Right hindlimb (tissue), 1 donor: ENCODE measurements around the gene TST.
A peak's percentile ranks its signal among the peaks of the same experiment; 100 is the strongest.
"Not testable (repeated sequence)": the region's sequence is repeated elsewhere in the genome, so short reads cannot be mapped to it uniquely, and the experiment has no call there.

Source experiments
- DNase-seq: peaks from one replicate; pipeline ENCODE4 v3.0.0-alpha.2; 2018

Gene TST

GRCh38 chr22:37012262-37012904 is 6.9 kb downstream of the TST start:
- DNase-seq, result no peak

DNA sequence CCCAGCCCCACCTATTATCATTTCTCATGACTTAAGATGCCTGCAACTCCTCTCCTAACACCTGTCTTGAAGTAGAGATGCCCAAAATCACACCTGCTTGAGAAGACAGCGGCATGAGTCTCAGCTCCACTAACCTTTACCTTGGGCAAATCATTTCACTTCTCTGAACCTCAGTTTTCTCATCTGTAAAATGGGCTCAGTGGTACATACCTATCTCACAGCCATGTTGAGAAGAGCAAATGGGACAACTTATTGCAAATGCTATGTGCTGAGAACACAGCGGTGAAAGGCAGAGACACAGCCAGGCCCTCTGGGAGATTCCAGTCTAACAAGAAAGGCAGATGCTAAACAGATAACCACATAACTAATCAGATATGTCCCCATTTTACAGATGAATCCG is 7.8 kb downstream of the TST start:
- DNase-seq, result no peak

- DNase-seq, result no peak
Observed at GRCh38 chr22:37010976-37011375, 8.3 kb downstream of the TST start.

DNA sequence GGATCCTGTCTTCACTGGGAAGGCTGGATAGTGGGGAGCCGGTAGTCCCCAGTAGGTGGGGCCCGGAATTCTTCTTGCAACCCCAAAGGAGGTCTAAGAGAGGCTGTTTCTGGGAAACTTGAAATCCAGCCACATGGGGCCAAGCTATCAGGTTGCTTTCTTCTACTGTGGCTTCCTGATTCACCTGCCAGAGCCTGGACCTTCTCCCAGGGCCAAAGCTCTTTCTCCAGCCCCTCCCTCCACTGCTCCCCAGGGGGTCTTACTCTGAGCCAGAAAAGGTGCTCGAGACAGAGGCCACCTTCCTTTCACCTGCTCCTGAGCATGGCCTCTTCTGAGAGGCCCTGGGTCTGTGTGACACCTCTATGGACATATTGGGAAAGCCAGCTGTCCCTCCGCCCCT is 9.1 kb downstream of the TST start:
- DNase-seq, result no peak

- DNase-seq, result no peak
Observed at GRCh38 chr22:37009490-37009889, 9.8 kb downstream of the TST start.

DNA sequence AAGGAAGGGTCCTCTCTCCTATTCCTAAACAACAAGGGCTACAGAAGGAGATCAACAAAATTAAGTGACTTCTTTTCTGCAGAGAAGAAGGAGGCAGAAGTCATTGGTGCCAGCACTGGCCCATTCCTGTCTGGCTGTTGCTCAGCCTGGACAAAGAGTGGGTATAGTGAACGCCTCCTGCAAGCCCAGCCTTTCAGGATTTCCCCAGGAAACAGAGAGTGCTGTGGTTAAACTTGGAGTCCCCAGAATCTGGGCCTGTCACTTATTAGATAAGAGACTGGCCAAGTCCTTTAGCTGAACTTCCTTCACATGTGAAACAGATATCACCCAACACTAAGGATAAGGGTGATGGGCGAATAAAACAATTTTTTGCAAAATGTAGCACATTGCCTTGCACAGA is 10.9 kb downstream of the TST start:
- no peak for DNase-seq

GRCh38 chr22:37007651-37008050 is 11.6 kb downstream of the TST start:
- DNase-seq, result no peak

- DNase-seq, result peak; percentile 76
Observed at GRCh38 chr22:37002633-37003032, 16.6 kb downstream of the TST start.

- no peak for DNase-seq
Observed at GRCh38 chr22:37001826-37002225, 17.4 kb downstream of the TST start.

DNA sequence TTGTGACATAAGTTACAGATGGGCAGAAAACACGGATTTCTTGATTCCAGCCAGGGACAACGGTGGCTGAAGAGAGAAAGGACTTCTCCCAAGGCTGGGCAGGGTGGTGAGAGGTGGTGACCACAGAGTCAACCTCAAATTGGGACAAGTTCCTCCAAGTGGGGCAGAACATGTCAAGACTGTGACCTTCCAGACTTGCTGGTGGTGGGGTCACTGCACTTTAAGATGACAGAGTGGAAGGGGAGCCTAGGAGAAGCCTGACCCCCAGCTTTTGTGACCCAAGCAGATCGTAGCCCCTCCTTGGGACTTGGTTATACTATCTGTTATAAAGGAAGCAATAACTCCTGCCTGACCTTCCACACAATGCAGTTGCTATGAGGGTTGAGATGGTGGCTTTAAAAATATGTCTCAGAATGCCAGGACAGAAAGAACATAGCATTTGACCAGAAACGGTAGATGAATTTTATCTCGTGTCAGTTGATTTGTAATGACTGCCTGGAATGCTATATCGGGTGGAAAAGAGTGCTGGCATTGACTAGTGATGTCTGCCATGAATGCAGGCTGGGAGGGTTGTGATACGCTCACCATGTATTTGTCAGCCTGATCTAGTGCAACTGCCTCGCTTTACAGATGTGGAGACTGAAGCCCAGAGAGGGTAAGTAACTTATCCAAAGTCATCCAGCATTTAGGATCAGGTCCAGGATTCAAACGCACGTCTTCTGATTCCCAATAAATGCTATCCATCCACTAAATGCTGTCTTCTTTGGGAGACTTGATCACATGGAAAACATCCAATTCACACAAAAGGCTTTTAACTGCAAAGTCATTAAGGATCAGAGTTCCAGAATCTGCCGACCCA is 18.3 kb downstream of the TST start:
- no peak for DNase-seq

- DNase-seq, result no peak
Observed at GRCh38 chr22:36999463-36999862, 19.8 kb downstream of the TST start.

- DNase-seq, result no peak
Observed at GRCh38 chr22:36998620-36999351, 20.5 kb downstream of the TST start.

- DNase-seq, result no peak
Observed at GRCh38 chr22:36997746-36998145, 21.5 kb downstream of the TST start.

- DNase-seq, result no peak
Observed at GRCh38 chr22:36991206-36991605, 28.0 kb downstream of the TST start.

DNA sequence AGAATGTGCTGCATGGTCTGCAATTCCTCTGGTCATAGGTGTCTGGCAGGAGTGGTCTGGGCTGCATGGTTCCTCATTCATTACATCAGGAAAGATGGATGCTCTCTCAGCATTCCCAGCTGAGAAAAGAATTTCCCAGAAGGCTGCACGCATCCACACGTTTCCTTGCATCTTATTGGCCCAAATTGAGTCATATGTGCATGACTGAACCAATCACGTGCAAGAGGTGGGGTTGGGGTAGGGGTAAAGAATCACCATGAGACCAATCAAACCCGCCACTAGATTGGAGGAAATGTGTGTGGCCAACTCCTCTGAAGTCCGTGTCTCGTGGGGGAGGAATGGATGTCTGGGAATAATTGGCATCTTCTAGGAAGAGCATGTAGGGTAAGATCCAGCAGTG is 28.8 kb downstream of the TST start:
- no peak for DNase-seq

DNA sequence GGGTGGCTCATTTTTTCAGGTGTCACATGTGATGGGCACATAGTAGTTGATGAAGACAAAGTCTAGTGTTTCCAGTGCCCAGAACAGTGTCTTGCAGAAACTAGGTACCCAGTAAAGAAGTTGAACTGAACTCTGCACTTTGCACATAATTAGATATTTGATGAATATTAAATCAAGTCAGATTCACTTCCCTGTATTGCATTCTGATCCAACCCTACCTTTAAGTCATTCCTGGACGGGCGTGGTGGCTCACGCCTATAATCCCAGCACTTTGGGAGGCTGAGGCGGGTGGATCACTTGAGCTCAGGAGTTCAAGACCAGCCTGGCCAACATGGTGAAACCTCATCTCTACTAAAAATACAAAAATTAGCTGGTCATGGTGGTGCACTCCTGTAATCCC is 30.2 kb downstream of the TST start:
- not testable (repeated sequence) for DNase-seq

DNA sequence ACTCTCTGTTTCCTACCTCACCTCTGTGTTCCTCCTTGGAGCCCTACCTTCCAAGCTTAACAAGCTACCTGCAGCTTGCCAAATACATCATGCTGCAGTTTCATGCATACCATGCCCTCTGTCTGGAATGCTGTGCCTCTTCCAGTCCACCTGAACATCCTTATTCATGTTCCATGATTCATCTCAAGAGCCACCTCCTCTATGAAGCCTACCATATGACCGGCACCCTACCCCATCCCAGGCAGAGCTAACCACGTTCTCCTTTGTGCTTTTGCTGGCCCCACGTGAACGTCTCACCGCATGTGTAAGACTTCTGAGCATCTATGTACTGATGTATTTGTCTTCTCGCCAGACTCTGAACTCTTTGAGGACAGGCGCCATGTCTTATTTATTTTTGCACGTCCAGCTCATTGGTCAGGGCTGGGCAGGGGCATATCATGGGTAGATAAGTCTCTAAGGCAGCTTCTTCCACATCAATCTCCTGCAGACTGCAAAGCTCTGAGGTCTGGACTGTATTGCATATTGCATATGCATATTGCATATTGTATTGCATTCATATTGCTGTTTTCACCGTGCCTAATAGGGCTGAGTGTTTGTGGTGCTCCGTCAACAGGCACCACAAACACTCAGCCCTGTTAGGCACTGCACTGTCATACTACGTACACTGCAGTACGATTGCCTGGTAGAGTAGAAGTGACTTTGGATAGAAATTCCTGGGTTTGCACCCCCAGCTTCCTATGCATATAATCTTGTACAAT is 31.0 kb downstream of the TST start:
- DNase-seq, result no peak

- no peak for DNase-seq
Observed at GRCh38 chr22:36986242-36986821, 32.9 kb downstream of the TST start.

DNA sequence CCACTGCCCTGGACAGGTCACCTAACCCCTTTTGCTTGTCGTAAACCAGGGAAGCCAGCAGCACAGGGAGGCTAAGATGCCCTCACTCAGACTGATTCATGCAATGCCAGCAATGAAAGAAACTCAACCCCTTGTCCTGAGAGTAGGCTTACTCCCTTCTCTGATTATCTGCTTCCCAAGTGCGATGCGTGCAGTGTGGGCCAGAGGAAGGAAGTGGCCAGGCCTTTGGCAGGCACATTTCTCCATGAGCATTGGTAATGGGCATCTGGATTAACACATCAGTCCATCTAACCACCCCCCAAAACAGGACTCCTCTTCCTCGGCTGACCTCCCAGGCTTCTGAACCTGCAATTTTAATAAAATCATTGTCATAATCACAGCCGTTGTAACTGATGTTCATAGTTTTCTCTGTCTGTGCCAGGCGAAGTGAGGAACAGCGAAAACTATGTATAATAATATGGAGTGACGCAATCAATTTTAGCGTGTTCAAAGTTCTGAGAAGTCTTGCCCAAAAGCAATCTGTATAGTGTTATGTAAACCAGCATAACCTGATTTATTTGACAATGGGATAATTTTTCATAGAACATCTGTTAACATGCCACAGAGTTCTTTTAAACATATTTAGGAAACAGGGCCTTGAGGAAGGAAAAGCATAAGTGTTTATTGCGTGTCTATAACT is 33.9 kb downstream of the TST start:
- DNase-seq, result no peak

DNA sequence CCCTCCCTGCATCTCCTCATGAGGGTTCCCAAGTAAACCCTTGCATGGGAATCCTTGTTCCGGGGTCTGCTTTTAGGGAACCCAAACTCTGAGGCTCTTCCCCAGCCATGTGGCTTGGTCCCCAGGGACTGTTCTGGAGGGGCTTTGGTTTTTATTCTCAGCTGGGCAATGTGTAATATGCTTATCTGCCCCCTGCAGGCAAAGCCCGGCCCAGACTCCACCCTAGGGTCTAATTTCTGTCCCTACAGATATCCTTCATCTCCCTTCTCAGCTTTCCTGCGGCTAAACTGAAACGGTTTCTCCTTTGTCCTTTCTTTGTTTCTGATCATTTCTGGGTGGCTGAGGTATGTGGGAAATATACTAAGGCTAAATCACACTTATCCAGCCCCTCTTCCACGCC is 37.1 kb downstream of the TST start:
- DNase-seq, result no peak

DNA sequence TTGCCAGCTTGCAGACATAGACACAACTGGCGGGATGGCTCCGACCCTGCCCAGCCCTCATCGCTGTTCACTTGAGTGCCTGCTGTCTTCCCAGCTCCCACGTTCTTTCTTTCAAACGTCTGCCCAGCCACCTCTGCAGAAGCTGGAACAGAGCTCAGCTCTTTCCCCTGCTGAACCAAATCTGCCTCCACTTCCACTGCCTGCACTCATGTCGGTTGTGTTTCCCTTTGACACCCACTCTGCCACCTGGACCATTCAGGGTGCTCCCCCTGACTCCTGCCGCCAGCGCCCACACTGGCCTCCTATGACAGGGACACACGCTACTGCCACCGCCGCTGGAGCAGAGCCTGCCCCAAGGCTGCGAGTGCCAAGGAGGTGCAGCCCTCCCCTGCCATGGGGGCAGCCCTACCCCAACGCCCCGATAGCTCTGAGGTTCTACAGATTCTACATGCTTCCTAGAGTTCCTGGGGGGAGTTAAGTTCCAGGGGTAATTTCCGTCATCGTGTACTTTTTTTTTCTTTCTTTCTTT is 37.9 kb downstream of the TST start:
- no peak for DNase-seq
